ENCODE measurements around the gene LARGE2. TPM values are rescaled to one million over a fixed set of nuclear protein-coding genes. Genes with fewer than 3 reads are reported as not detected.

The LARGE2 gene
- polyA plus RNA-seq, 1 donor from 2014 or later: 61.7 TPM

DNA sequence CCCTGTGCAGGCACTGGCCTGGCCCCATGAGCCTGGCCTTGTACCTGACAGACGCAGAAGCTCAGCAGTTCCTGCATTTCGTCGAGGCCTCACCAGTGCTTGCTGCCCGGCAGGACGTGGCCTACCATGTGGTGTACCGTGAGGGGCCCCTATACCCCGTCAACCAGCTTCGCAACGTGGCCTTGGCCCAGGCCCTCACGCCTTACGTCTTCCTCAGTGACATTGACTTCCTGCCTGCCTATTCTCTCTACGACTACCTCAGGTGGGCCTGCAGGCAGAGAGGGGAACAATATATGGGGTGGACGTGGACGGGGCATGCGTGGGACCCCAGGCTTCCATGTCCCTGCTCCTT lies 4.9 kb downstream of the LARGE2 start:
- H3K4me3 Mint-ChIP-seq: peak overlapping the region in 1 of 4 donors; percentile 26

DNA sequence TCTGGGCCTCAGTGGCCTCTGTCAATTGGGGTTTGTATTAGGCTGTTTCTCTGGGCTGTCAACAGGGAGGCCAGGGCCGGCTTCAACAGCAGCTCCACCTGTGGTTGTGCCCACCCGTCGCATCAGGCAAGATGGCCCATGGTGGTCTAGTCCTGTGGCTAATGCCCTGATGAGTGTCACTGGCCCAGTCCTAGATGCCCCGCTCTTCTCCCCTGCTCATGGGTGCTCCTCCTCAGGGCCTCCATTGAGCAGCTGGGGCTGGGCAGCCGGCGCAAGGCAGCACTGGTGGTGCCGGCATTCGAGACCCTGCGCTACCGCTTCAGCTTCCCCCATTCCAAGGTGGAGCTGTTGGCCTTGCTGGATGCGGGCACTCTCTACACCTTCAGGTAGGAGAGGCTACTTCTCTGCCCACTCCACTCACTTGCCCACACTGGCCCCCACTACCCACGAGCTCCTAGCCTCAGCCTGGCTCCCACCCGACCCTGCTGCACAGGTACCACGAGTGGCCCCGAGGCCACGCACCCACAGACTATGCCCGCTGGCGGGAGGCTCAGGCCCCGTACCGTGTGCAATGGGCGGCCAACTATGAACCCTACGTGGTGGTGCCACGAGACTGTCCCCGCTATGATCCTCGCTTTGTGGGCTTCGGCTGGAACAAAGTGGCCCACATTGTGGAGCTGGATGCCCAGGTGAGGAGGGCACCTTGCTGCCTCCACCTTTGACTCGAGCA lies 5.4 kb downstream of the LARGE2 start:
- H3K36me3 Mint-ChIP-seq: peaks cover 6% of the 10 kb centered on the region
- no peaks in the 10 kb centered on the region for H3K9me3 Mint-ChIP-seq
- H3K27ac Mint-ChIP-seq: peak overlapping the region; percentile 69 to 78 (median 74)
- peak overlapping the region in 3 of 4 donors; percentile 4 to 49 (median 26) for H3K4me3 Mint-ChIP-seq
- H3K27me3 Mint-ChIP-seq: peaks cover 3% of the 10 kb centered on the region
- H3K4me1 Mint-ChIP-seq: peaks cover 29 to 66% (median 43%) of the 10 kb centered on the region in 3 donors

More for the DNA sequence above, 4.9 kb downstream of the LARGE2 start:
- Mint-ChIP-seq H3K27me3 (peaks cover 3% of the 10 kb centered on the region), H3K4me1 (peaks cover 24 to 60% (median 38%) of the 10 kb centered on the region in 3 donors), H3K9me3 (no peaks in the 10 kb centered on the region), H3K27ac (peak overlapping the region in 2 of 3 donors; percentile 69 to 74), H3K36me3 (peaks cover 6% of the 10 kb centered on the region)

DNA sequence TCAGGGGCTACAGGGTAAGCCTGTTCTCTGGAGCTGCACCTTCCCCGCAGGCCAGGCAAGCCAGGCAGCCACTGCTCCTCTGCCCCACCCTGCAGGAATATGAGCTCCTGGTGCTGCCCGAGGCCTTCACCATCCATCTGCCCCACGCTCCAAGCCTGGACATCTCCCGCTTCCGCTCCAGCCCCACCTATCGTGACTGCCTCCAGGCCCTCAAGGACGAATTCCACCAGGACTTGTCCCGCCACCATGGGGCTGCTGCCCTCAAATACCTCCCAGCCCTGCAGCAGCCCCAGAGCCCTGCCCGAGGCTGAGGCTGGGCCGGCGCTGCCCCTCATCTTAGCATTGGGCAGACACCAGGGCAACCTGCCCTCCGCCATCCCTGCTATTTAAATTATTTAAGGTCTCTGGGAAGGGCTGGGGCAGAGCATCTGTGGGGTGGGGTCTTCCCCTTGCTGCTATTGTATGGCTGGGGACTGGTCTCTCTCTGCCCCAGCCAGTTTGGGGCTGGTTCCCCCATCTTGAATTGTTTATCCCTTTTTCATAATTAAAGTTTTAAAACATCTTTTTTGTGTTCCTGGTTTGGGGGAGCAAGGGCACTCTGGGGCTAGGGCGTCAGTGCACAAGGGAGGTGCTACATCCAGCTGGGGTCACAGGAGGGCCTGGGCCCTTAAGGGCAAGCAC lies 6.2 kb downstream of the LARGE2 start:
- Mint-ChIP-seq H3K36me3 (peaks cover 6% of the 10 kb centered on the region), H3K4me1 (peaks cover 36 to 70% (median 49%) of the 10 kb centered on the region in 3 donors), H3K4me3 (peak overlapping the region in 3 of 4 donors; percentile 10 to 75 (median 36)), H3K27ac (peak overlapping the region; percentile 57 to 95 (median 84)), H3K27me3 (peaks cover 3% of the 10 kb centered on the region), H3K9me3 (no peaks in the 10 kb centered on the region)

DNA sequence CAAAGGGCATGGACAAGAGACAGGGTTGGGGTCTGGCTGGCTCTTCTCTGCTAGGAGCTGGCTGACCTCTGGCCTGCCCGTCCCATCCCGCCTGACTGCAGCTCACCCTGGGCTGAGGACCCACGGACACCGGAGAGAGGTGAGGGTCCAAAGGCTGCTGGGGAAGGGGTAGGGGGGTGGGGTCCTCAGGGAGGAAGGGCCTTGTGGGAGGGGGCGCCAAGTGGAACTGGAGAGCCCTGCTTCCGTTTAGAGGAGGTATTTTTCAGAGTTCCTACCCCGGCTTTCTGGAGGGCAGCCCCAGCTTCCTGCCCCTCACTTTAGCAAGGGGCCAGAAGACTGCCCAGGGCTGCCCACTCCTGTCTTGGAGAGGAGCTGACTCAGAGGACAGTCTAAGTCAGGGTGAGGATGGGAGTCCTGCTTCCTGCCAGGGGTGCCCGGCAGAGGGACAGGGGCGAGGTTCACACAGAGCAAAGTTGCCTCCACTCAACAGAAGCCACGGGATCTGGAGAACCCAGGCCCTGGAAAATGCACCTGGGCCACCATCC lies 7.1 kb downstream of the LARGE2 start:
- Mint-ChIP-seq H3K4me1 (peaks cover 36 to 72% (median 48%) of the 10 kb centered on the region in 3 donors), H3K27ac (peak overlapping the region; percentile 95 to 96 (median 96)), H3K4me3 (peak overlapping the region; percentile 85 to 92 (median 88)), H3K27me3 (peaks cover 3% of the 10 kb centered on the region), H3K36me3 (peaks cover 6% of the 10 kb centered on the region), H3K9me3 (no peaks in the 10 kb centered on the region)

DNA sequence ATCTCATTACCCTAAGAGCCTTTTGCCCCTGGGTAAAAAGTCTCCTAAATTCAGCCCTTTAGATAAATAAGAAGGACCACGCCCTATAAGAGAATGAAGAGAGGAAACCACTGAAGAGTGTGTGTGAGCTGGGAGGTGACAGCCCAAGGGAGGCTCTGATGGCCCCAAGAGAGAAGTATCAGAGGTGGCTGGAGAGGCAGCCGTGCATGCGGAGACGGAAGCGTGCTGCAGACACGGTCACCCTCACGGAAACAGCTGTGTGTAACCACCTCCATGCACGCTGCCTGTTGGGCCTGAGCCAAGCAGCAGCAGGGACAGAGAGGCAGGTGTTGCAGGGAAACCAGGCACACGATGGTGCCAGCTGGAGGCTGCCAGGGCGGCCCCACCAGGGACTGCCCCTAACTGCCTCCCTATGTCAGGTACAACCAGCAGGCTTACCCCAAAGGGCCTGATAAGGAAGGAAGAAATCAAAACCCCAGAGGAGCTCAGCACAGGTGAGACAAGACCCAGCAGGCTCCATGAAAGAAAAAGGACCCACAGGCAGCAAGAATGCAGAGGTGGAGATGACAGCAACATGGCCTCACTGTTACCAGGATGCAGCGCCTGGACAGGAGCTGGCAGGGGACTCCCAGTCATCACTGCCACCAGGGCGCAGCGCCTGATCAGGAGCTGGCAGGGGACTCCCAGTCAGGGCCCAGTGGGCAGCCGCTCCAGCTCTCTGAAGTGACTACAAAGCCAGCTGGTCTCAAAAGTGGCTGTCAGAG lies 7.8 kb downstream of the LARGE2 start:
- no peaks in the 10 kb centered on the region for H3K9me3 Mint-ChIP-seq
- H3K4me3 Mint-ChIP-seq: peak overlapping the region; percentile 85 to 92 (median 88)
- H3K27ac Mint-ChIP-seq: peak overlapping the region; percentile 95 to 96 (median 96)
- H3K36me3 Mint-ChIP-seq: peaks cover 6% of the 10 kb centered on the region
- peaks cover 3% of the 10 kb centered on the region for H3K27me3 Mint-ChIP-seq
- peaks cover 38 to 73% (median 53%) of the 10 kb centered on the region in 3 donors for H3K4me1 Mint-ChIP-seq

DNA sequence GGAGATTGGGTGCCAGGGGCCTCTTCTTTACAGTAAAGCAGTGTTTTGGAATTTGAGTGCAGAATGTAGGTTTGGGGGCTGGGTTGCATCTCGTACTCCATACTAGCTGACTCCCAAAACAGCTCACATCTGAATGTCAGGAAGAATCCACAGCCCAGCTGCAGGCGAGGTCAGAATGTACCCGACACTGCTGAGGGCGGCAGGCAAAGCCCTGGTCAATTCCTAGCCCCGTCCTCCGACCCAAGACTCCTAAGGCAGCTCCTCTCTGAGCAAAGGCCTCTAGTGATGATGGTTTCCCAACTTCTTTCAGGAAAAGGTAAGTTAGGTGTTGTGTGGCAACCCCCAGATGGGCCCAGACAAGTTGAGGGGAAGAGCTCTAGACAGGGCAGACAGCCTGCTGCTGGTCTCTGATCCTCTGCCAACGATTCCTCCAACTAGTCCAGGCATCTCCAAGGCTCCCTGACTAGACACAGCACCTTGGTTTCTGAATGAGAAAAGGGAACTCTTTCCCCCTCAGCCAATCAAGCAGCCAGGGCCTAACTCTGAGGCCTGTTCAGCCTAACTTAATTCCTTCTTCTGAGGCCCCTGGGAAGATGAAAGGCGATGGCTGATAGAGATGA lies 8.6 kb downstream of the LARGE2 start:
- Mint-ChIP-seq H3K4me1 (peaks cover 46 to 81% (median 58%) of the 10 kb centered on the region in 3 donors), H3K4me3 (peak overlapping the region; percentile 85 to 92 (median 88)), H3K27ac (peak overlapping the region; percentile 95 to 96 (median 96)), H3K9me3 (no peaks in the 10 kb centered on the region), H3K27me3 (peaks cover 3% of the 10 kb centered on the region), H3K36me3 (peaks cover 6% of the 10 kb centered on the region)

DNA sequence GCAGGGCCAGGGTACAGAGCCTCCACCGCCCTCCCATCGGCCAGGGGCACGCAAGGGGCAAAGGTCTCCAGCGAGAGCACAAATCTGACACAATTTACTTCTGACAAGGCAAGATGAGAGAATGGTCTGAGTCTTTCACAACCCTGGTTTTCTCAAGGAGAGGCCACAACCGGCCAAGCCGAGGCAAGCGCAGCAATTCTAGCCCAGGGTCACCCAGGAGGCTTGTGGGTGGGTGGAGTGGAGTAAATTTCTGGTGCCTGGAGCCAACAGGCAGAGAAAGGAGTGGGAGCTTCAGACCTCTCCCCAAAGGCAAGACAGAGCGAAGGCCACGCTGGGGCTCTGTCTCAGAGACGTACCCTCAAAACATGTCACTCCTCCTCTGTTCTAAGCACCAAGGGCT lies 9.3 kb downstream of the LARGE2 start:
- Mint-ChIP-seq H3K9me3 (no peaks in the 10 kb centered on the region), H3K27me3 (peaks cover 3% of the 10 kb centered on the region), H3K27ac (peak overlapping the region; percentile 95 to 96 (median 96)), H3K4me1 (peaks cover 48 to 80% (median 58%) of the 10 kb centered on the region in 3 donors), H3K36me3 (peaks cover 6% of the 10 kb centered on the region), H3K4me3 (peak overlapping the region; percentile 85 to 92 (median 88))

DNA sequence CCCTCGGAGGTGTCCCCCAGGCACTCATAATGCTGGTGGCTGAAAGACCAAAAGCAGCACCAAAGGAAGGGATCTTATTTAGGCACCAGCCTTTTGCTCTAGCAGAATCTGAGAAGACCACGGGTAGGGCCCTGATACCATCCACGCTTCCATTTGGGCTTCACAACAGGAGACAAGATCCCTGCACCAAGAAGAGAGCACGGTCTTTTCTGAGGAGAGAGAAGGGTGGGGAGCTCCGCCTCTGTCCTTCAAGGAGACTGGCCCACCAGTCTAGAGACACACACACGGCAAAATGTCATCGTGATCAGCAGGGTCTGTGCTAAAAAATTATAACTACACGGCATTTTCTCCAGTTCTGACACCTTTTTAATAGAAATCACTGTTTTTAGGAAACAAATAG lies 9.8 kb downstream of the LARGE2 start:
- Mint-ChIP-seq H3K4me1 (peaks cover 51 to 81% (median 58%) of the 10 kb centered on the region in 3 donors), H3K36me3 (peaks cover 6% of the 10 kb centered on the region), H3K4me3 (peak overlapping the region; percentile 85 to 92 (median 88)), H3K9me3 (no peaks in the 10 kb centered on the region), H3K27me3 (peaks cover 3% of the 10 kb centered on the region), H3K27ac (peak overlapping the region; percentile 46 to 96 (median 95))

DNA sequence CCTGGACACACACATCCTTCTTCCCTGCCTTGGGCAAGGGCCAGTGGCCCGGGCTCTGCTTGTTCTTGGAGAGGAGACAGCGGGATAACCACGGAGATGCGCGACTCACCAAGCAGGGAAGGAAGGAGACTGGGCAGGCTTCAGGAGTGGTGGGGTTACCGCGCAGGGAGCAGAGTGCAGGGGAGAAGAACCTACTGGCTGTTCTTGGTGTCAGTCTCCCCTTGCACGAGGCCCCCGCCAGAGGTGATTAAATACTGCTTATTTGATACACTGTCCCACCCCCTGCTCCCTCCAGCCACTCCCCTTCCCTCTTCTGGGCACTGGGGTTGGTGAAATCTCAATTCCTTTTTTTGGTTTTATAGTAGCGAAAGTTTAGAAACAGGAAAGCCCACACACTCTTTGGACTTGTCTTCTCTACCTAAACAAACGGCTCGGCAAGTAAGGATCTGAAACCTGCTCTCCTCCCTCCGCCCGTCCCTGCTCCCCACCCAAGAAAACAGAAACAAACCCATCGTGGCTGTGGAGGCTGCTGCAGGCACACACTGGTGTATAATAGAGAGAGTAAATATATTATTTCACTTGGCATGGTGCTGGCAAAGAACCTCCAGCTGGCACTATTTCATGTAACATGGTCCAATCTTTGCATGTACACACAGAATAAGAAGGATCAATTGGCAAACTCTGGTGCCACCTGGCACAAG lies 10.8 kb downstream of the LARGE2 start:
- H3K27ac Mint-ChIP-seq: peak overlapping the region; percentile 28 to 96 (median 90)
- H3K36me3 Mint-ChIP-seq: peaks cover 6% of the 10 kb centered on the region
- H3K9me3 Mint-ChIP-seq: no peaks in the 10 kb centered on the region
- H3K27me3 Mint-ChIP-seq: peaks cover 3% of the 10 kb centered on the region
- peaks cover 49 to 82% (median 54%) of the 10 kb centered on the region in 3 donors for H3K4me1 Mint-ChIP-seq
- peak overlapping the region; percentile 85 to 92 (median 88) for H3K4me3 Mint-ChIP-seq

DNA sequence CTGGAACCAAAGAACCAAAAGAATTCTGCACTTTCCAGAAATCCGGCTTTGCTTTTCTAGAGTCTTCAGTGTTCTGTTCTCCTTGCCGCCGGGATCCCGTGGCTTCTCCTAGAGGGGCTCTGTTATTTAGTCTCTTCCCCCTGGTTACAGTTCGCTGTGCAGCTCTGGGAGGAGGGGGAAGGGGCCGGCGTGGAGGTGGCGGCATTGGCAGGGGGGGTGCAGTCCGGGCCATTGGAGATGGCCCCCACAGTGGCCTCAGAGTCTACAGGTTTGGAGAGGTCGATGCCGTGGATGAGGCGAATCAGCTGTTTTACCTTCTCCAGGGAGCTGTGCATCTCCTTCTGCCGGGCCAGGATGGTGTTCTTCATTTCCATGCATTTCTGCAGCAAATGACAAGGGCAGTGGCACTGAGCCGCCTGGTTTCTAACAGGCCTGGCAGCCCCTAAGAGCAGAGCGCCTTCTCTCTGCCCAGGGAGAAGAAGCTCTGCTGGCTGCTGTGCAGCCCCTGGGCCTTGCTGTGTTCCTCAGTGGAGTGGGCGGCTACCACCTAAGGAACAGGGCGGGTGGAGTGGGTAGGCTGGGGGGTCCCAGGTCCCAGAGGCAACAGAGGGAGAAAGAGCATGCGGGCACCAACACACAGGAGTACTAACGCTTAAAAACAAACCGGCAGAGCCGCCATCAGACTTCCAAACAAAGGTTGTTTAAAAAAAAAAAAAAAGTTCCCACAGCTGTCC lies 11.6 kb downstream of the LARGE2 start:
- Mint-ChIP-seq H3K4me1 (peaks cover 56 to 80% (median 60%) of the 10 kb centered on the region in 3 donors), H3K27ac (peak overlapping the region; percentile 36 to 96 (median 90)), H3K4me3 (peak overlapping the region; percentile 85 to 92 (median 88)), H3K9me3 (no peaks in the 10 kb centered on the region), H3K27me3 (peaks cover 3% of the 10 kb centered on the region), H3K36me3 (peaks cover 8% of the 10 kb centered on the region)

DNA sequence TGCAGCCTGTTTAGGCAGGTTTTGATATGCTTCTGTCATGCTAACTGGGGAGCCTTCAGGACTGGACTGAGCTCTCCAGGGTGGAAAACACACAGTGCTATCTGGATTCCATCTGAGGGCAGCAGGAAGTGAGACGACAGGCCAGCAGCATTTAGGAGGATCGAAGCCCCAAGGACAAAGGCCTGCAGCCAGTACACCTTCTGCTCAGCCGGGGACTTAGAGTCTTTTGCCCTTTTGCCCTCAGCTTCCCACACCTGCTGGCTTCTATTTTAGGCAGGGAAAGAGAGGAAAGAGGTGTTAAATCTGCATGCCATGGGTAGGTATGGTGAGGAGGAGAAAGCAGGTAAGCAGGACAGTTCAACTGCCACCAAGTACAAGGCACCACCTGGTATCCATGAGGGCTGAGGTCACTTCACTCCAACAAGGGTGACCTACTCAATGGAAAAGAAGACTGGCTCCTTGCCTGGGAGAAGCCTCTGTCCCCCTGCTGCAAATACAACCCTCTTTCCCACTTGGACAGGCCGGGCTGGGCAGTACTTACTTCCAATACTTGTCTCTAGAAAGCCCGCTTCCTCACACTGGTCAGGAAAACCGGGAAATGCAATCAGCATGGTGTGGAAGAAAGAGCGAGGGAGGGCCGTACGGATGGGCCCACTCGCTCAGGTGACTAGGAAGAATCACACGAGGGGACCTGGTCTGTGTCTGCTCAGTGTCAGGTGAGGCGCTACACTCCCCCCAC lies 12.3 kb downstream of the LARGE2 start:
- H3K9me3 Mint-ChIP-seq: no peaks in the 10 kb centered on the region
- peak overlapping the region in 3 of 4 donors; percentile 81 to 92 (median 91) for H3K4me3 Mint-ChIP-seq
- peak overlapping the region; percentile 36 to 84 (median 78) for H3K27ac Mint-ChIP-seq
- peaks cover 3% of the 10 kb centered on the region for H3K27me3 Mint-ChIP-seq
- peaks cover 8% of the 10 kb centered on the region for H3K36me3 Mint-ChIP-seq
- H3K4me1 Mint-ChIP-seq: peaks cover 60 to 80% (median 62%) of the 10 kb centered on the region in 3 donors

DNA sequence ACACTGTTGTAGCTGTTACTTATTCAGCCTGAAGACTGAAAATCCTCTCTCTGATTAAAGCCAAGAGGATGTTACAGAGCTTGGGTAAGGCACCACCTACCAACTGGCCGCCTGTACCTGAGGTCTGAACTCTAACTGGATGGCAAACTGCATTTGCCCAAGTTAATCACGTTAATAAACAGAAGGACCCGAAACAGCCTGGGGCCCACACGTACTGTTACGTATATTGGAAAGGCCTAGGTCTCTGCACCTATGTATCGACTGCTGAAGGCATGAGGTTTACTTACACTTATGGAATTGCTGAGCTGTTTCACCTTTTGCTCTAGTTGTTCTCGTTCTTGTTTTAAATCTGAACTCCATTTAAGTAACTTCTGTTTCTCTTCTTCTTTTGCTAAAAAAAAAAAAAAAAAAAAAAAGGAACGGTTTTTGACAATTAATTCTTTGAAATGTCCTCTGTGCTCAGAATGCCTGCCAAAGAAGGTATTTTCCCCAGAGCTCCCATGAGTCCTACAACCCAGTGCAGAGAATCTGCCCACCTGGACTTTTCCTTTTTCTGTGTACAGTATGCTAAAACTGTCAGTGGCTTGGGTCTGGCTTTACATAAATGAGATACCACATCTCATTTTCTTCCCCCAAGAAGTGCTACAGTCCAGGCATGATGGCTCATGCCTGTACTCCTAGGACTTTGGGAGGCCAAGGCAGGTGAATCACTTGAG lies 13.1 kb downstream of the LARGE2 start:
- H3K27ac Mint-ChIP-seq: peak overlapping the region; percentile 36 to 84 (median 47)
- H3K9me3 Mint-ChIP-seq: no peaks in the 10 kb centered on the region
- peak overlapping the region in 3 of 4 donors; percentile 81 to 92 (median 91) for H3K4me3 Mint-ChIP-seq
- no peaks in the 10 kb centered on the region for H3K27me3 Mint-ChIP-seq
- H3K4me1 Mint-ChIP-seq: peaks cover 52 to 74% (median 58%) of the 10 kb centered on the region in 3 donors
- H3K36me3 Mint-ChIP-seq: peaks cover 6% of the 10 kb centered on the region

All from IgD-negative memory B cell (primary cell).